ENCODE data around the gene SMIM11. TPM values are rescaled to one million over a fixed set of nuclear protein-coding genes. Genes with fewer than 3 reads are reported as not detected.
"Not testable (repeated sequence)": the region's sequence is repeated elsewhere in the genome, so short reads cannot be mapped to it uniquely, and the experiment has no call there.

SMIM11 gene
- 10 to 100 TPM in 1 of 3 donors, 1 to 10 TPM in 2; 8.1 to 11.0 (median 9.8) TPM for polyA plus RNA-seq (ENCODE audit: insufficient read length in 3 of 3)

GRCh38 chr21:34374940-34375618 is at the start of gene SMIM11:
Gene SMIM11 (plus strand): TSS chr21:34375507. CDS start chr21:34379505, 3,998 bp downstream.
- not testable (repeated sequence) for DNase-seq (ENCODE audit: low read depth in 3 of 3, low spot score in 2 of 3)

GRCh38 chr21:34330055-34330454 is 45.3 kb upstream of the SMIM11 start:
- no peak for DNase-seq (ENCODE audit: low read depth in 3 of 3, low spot score in 2 of 3)

GRCh38 chr21:34331726-34332125 is 43.6 kb upstream of the SMIM11 start:
- DNase-seq (ENCODE audit: low read depth in 3 of 3, low spot score in 2 of 3), result no peak

- no peak for DNase-seq (ENCODE audit: low read depth in 3 of 3, low spot score in 2 of 3)
Measured at GRCh38 chr21:34332347-34332746, 43.0 kb upstream of the SMIM11 start.

GRCh38 chr21:34333121-34333739 is 42.1 kb upstream of the SMIM11 start:
- no peak for DNase-seq (ENCODE audit: low read depth in 3 of 3, low spot score in 2 of 3)

- DNase-seq (ENCODE audit: low read depth in 3 of 3, low spot score in 2 of 3), result no peak
Measured at GRCh38 chr21:34335316-34335715, 40.0 kb upstream of the SMIM11 start.

GRCh38 chr21:34336245-34336644 is 39.1 kb upstream of the SMIM11 start:
- no peak for DNase-seq (ENCODE audit: low read depth in 3 of 3, low spot score in 2 of 3)

- DNase-seq (ENCODE audit: low read depth in 3 of 3, low spot score in 2 of 3), result no peak
Measured at GRCh38 chr21:34336756-34337391, 38.4 kb upstream of the SMIM11 start.

- DNase-seq (ENCODE audit: low read depth in 3 of 3, low spot score in 2 of 3), result no peak
Measured at GRCh38 chr21:34337741-34338140, 37.6 kb upstream of the SMIM11 start.

- DNase-seq (ENCODE audit: low read depth in 3 of 3, low spot score in 2 of 3), result no peak
Measured at GRCh38 chr21:34338226-34338625, 37.1 kb upstream of the SMIM11 start.

- DNase-seq (ENCODE audit: low read depth in 3 of 3, low spot score in 2 of 3), result no peak
Measured at GRCh38 chr21:34340061-34340460, 35.2 kb upstream of the SMIM11 start.

- DNase-seq (ENCODE audit: low read depth in 3 of 3, low spot score in 2 of 3), result no peak
Measured at GRCh38 chr21:34342476-34342875, 32.8 kb upstream of the SMIM11 start.

- DNase-seq (ENCODE audit: low read depth in 3 of 3, low spot score in 2 of 3), result no peak
Measured at GRCh38 chr21:34343347-34343746, 32.0 kb upstream of the SMIM11 start.

- no peak for DNase-seq (ENCODE audit: low read depth in 3 of 3, low spot score in 2 of 3)
Measured at GRCh38 chr21:34343838-34344381, 31.4 kb upstream of the SMIM11 start.

- no peak for DNase-seq (ENCODE audit: low read depth in 3 of 3, low spot score in 2 of 3)
Measured at GRCh38 chr21:34344584-34344983, 30.7 kb upstream of the SMIM11 start.

GRCh38 chr21:34345091-34345871 is 30.0 kb upstream of the SMIM11 start:
- peak in 1 of 3 donors; percentile 37 for DNase-seq (ENCODE audit: low read depth in 3 of 3, low spot score in 2 of 3)

GRCh38 chr21:34345892-34346291 is 29.4 kb upstream of the SMIM11 start:
- no peak for DNase-seq (ENCODE audit: low read depth in 3 of 3, low spot score in 2 of 3)

GRCh38 chr21:34348890-34349519 is 26.3 kb upstream of the SMIM11 start:
- no peak for DNase-seq (ENCODE audit: low read depth in 3 of 3, low spot score in 2 of 3)

- peak in 1 of 3 donors; percentile 29 for DNase-seq (ENCODE audit: low read depth in 3 of 3, low spot score in 2 of 3)
Measured at GRCh38 chr21:34351786-34352241, 23.5 kb upstream of the SMIM11 start.

GRCh38 chr21:34352556-34352955 is 22.8 kb upstream of the SMIM11 start:
- no peak for DNase-seq (ENCODE audit: low read depth in 3 of 3, low spot score in 2 of 3)
